H9 (cell line): Measurements from ENCODE around the gene MEIS2. TPM values are rescaled to one million over a fixed set of nuclear protein-coding genes. Genes with fewer than 3 reads are reported as not detected.

Source experiments
- DNase-seq: peaks from one replicate; pipeline ENCODE4 v3.0.0-alpha.2; 2017
- H2AFZ ChIP-seq: one replicate; pipeline ENCODE4 v1.6.1; 2013; ENCODE audit warnings: mild to moderate bottlenecking, low read length, control low read depth, moderate library complexity
- H2AK5ac ChIP-seq: 2 replicates; pipeline ENCODE4 v1.6.1; 2013; ENCODE audit warnings: low read length, control low read depth, mixed read lengths; ENCODE audit not compliant: insufficient read length
- H2BK120ac ChIP-seq: one replicate; pipeline ENCODE4 v1.6.1; 2013; ENCODE audit warnings: low read depth, mild to moderate bottlenecking, low read length, control low read depth, inconsistent platforms; ENCODE audit not compliant: poor library complexity, severe bottlenecking
- H2BK12ac ChIP-seq: 2 replicates; pipeline ENCODE4 v1.6.1; 2013; ENCODE audit warnings: low read length, control low read depth, mixed read lengths, low read depth; ENCODE audit not compliant: insufficient read length
- H2BK15ac ChIP-seq: 2 replicates; pipeline ENCODE4 v1.6.1; 2013; ENCODE audit warnings: low read depth, low read length, control low read depth
- H2BK20ac ChIP-seq: one replicate; pipeline ENCODE4 v1.6.1; 2013; ENCODE audit warnings: low read depth, mild to moderate bottlenecking, low read length, control low read depth, inconsistent platforms; ENCODE audit not compliant: poor library complexity, severe bottlenecking
- H2BK5ac ChIP-seq: 2 replicates; pipeline ENCODE4 v1.6.1; 2013; ENCODE audit warnings: low read length, control low read depth, mixed read lengths; ENCODE audit not compliant: insufficient read length
- H3K14ac ChIP-seq: 2 replicates; pipeline ENCODE4 v1.6.1; 2013; ENCODE audit warnings: low read length, control low read depth; ENCODE audit not compliant: insufficient read depth
- H3K18ac ChIP-seq: 2 replicates; pipeline ENCODE4 v1.6.1; 2013; ENCODE audit warnings: low read depth, mild to moderate bottlenecking, mixed read lengths, low read length, control low read depth; ENCODE audit not compliant: insufficient read length
- H3K23ac ChIP-seq: 2 replicates; pipeline ENCODE4 v1.6.1; 2013; ENCODE audit warnings: low read length, control low read depth, mixed read lengths, low read depth; ENCODE audit not compliant: insufficient read length
- H3K23me2 ChIP-seq: 2 replicates; pipeline ENCODE4 v1.6.1; 2013; ENCODE audit warnings: low read depth, mild to moderate bottlenecking, mixed read lengths, low read length, control low read depth; ENCODE audit not compliant: insufficient read length, poor library complexity, severe bottlenecking
- H3K27ac ChIP-seq: 2 replicates; pipeline ENCODE4 v1.5.1; 2013; ENCODE audit warnings: low read length, control low read depth, mixed read lengths, low read depth; ENCODE audit not compliant: insufficient read length
- H3K27me3 ChIP-seq: 2 replicates; pipeline ENCODE4 v1.6.1; 2013; ENCODE audit warnings: low read length, control low read depth, inconsistent platforms; ENCODE audit not compliant: insufficient read depth
- H3K4ac ChIP-seq: 2 replicates; pipeline ENCODE4 v1.6.1; 2013; ENCODE audit warnings: low read depth, mild to moderate bottlenecking, control low read depth, inconsistent platforms, low read length, moderate library complexity
- H3K4me1 ChIP-seq: 2 replicates; pipeline ENCODE4 v1.6.1; 2013; ENCODE audit warnings: low read length, control low read depth, inconsistent platforms; ENCODE audit not compliant: insufficient read depth
- H3K4me2 ChIP-seq: 2 replicates; pipeline ENCODE4 v1.6.1; 2013; ENCODE audit warnings: low read length, control low read depth, mixed read lengths; ENCODE audit not compliant: insufficient read length, insufficient read depth
- H3K56ac ChIP-seq: 2 replicates; pipeline ENCODE4 v1.6.1; 2013; ENCODE audit warnings: low read depth, mild to moderate bottlenecking, mixed read lengths, low read length, control low read depth; ENCODE audit not compliant: insufficient read length
- H3K79me1 ChIP-seq: 2 replicates; pipeline ENCODE4 v1.6.1; 2013; ENCODE audit warnings: low read depth, mild to moderate bottlenecking, moderate library complexity, low read length, control low read depth, inconsistent platforms; ENCODE audit not compliant: insufficient read depth, poor library complexity, severe bottlenecking
- H3K79me2 ChIP-seq: 2 replicates; pipeline ENCODE4 v1.6.1; 2013; ENCODE audit warnings: low read length, control low read depth, inconsistent platforms; ENCODE audit not compliant: insufficient read depth
- H3K9ac ChIP-seq: 2 replicates; pipeline ENCODE4 v1.6.1; 2013; ENCODE audit warnings: low read length, control low read depth, mixed read lengths; ENCODE audit not compliant: insufficient read length; ENCODE audit errors: extremely low read depth
- H3K9me3 ChIP-seq: one replicate; pipeline ENCODE4 v1.6.1; 2013; ENCODE audit warnings: low read depth, low read length, inconsistent platforms; ENCODE audit not compliant: control insufficient read depth
- H3T11ph ChIP-seq: one replicate; pipeline ENCODE4 v1.6.1; 2013; ENCODE audit warnings: mild to moderate bottlenecking, low read length, control low read depth, inconsistent platforms
- H4K20me1 ChIP-seq: one replicate; pipeline ENCODE4 v1.6.1; 2013; ENCODE audit not compliant: control insufficient read depth, insufficient read length, insufficient read depth
- H4K5ac ChIP-seq: 2 replicates; pipeline ENCODE4 v1.6.1; 2013; ENCODE audit warnings: low read depth, mild to moderate bottlenecking, mixed read lengths, low read length, control low read depth; ENCODE audit not compliant: insufficient read length
- H4K8ac ChIP-seq: replicated peaks from 2 replicates; pipeline ENCODE4 v1.6.1; 2013; ENCODE audit warnings: low read length, control low read depth, mixed read lengths, low read depth; ENCODE audit not compliant: insufficient read length
- H4K91ac ChIP-seq: 2 replicates; pipeline ENCODE4 v1.6.1; 2013; ENCODE audit warnings: low read depth, mild to moderate bottlenecking, moderate library complexity, mixed read lengths, low read length, control low read depth; ENCODE audit not compliant: insufficient read length
- H3K27ac Mint-ChIP-seq, 3 experiments: 2 replicates in 2 of 3; 3 replicates in 1 of 3; pipeline ENCODE4 v1.8.0; 2020 to 2021; ENCODE audit warnings: mixed read lengths in 3 of 3, mild to moderate bottlenecking in 1 of 3, moderate library complexity in 1 of 3
- H3K27me3 Mint-ChIP-seq: 2 replicates; pipeline ENCODE4 v1.8.0; 2021; ENCODE audit warnings: low read depth, mild to moderate bottlenecking, moderate library complexity, mixed read lengths
- H3K36me3 Mint-ChIP-seq, 3 experiments: 2 replicates in 2 of 3; 3 replicates in 1 of 3; pipeline ENCODE4 v1.8.0; 2020 to 2021; ENCODE audit warnings: low read depth in 3 of 3, mixed read lengths in 3 of 3; ENCODE audit not compliant: insufficient read depth in 1 of 3
- H3K4me1 Mint-ChIP-seq, 2 experiments: 2 replicates each; pipeline ENCODE4 v1.8.0; 2020; ENCODE audit warnings: mixed read lengths in 2 of 2
- H3K4me3 Mint-ChIP-seq, 2 experiments: 2 replicates in 1 of 2; 3 replicates in 1 of 2; pipeline ENCODE4 v1.8.0; 2020 to 2021; ENCODE audit warnings: mild to moderate bottlenecking in 2 of 2, mixed read lengths in 2 of 2, moderate library complexity in 1 of 2
- H3K9me3 Mint-ChIP-seq, 2 experiments: 2 replicates in 1 of 2; 3 replicates in 1 of 2; pipeline ENCODE4 v1.8.0; 2020; ENCODE audit warnings: mild to moderate bottlenecking in 2 of 2, mixed read lengths in 2 of 2, moderate library complexity in 1 of 2
- CTCF ChIP-seq: fragments of 200-600 bp; sonication (generic); conservative IDR thresholded peaks from 3 replicates; pipeline ENCODE4 v1.8.0; 2021; ENCODE audit warnings: antibody characterized with exemption, mild to moderate bottlenecking
- WGBS: extraction: QIAGEN DNeasy Blood & Tissue Kit; methylation state at CpG from one replicate; pipeline ENCODE4 v1.1.7; 2013; ENCODE audit warnings: missing lambda C conversion rate, low lambda C conversion rate, mixed read lengths; ENCODE audit not compliant: insufficient read length; ENCODE audit errors: extremely low coverage; 5-methylcytosine and 5-hydroxymethylcytosine counted together
- total RNA-seq: library from RNA; stranded (reverse); gene quantifications from 2 replicates; pipeline ENCODE4 v1.2.1, GENCODE V29; 2021

Gene MEIS2
- total RNA-seq, 1 experiment from 2014 or later: 0.35 TPM

- Mint-ChIP-seq H3K27me3 (peaks cover 91% of the 10 kb centered on the region), H3K36me3 (no peaks in the 10 kb centered on the region; a peak in 1 of 7 replicates), H3K9me3 (peaks cover 0 to 3% of the 10 kb centered on the region in 2 experiments; a peak in 2 of 5 replicates), H3K4me3 (peak overlapping the region; percentile 16 to 43; a peak in 2 of 5 replicates), H3K4me1 (peaks cover 47 to 59% of the 10 kb centered on the region in 2 experiments), H3K27ac (no peak overlapping the region)
- Histone ChIP-seq H2BK15ac (no peak overlapping the region), H2BK12ac (no peak overlapping the region), H3K14ac (no peak overlapping the region), H4K5ac (no peak overlapping the region), H3K79me1 (no peaks in the 10 kb centered on the region), H2BK20ac (no peak overlapping the region), H3T11ph (no peak overlapping the region), H2BK5ac (no peak overlapping the region), H3K27me3 (peaks cover 51% of the 10 kb centered on the region; the same call in 1 of the 2 replicates), H2AFZ (no peak overlapping the region), H3K4me2 (no peak overlapping the region), H3K23me2 (peaks cover 14% of the 10 kb centered on the region), H3K56ac (no peak overlapping the region), H3K9me3 (no peaks in the 10 kb centered on the region), H3K4ac (no peak overlapping the region), H2AK5ac (no peak overlapping the region), H2BK120ac (no peak overlapping the region), H4K20me1 (peaks cover 2% of the 10 kb centered on the region), H3K79me2 (no peaks in the 10 kb centered on the region), H3K9ac (no peak overlapping the region), H3K27ac (no peak overlapping the region), H3K18ac (no peak overlapping the region), H3K23ac (no peak overlapping the region), H3K4me1 (peaks cover 4% of the 10 kb centered on the region), H4K91ac (no peak overlapping the region), H4K8ac (no peak overlapping the region)
- TF ChIP-seq CTCF: no peak
- WGBS: no CpG with 5 or more reads among the region's 4 CpGs
- no peak for DNase-seq
Observed at GRCh38 chr15:37112171-37112570, 11.8 kb upstream of the MEIS2 start.
